CD4-positive, alpha-beta T cell treated with Interleukin-10 for 1 hour (primary cell): ENCODE results near the gene GPR61.

Source experiments
- DNase-seq: peaks from one replicate; pipeline ENCODE4 v3.0.0-alpha.2; 2020

Gene GPR61

GRCh38 chr1:109509176-109510134 lies 30.2 kb upstream of the GPR61 start, which contains the start of gene AMIGO1:
TSS of gene AMIGO1 (minus strand) at chr1:109509727. CDS start at chr1:109508912, 815 bp downstream.
- DNase-seq, result peak; percentile 68

- DNase-seq, result no peak
These were observed 26.5 kb upstream of the GPR61 start for GRCh38 chr1:109513110-109513710.

GRCh38 chr1:109514846-109515245 lies 24.8 kb upstream of the GPR61 start:
- no peak for DNase-seq

GRCh38 chr1:109516872-109517271 lies 22.8 kb upstream of the GPR61 start:
- DNase-seq, result no peak

- no peak for DNase-seq
These were observed 22.3 kb upstream of the GPR61 start for GRCh38 chr1:109517337-109517736.

GRCh38 chr1:109521002-109521951 lies 18.4 kb upstream of the GPR61 start:
- no peak for DNase-seq

- no peak for DNase-seq
These were observed 17.6 kb upstream of the GPR61 start for GRCh38 chr1:109522026-109522425.

- DNase-seq, result no peak
These were observed 16.0 kb upstream of the GPR61 start for GRCh38 chr1:109523706-109524105.

- no peak for DNase-seq
These were observed 12.4 kb upstream of the GPR61 start for GRCh38 chr1:109527098-109527811.

GRCh38 chr1:109527846-109528695 lies 11.6 kb upstream of the GPR61 start:
- no peak for DNase-seq

- no peak for DNase-seq
These were observed 11.0 kb upstream of the GPR61 start for GRCh38 chr1:109528712-109529111.

- DNase-seq, result no peak
These were observed 9.7 kb upstream of the GPR61 start for GRCh38 chr1:109529881-109530456.

- no peak for DNase-seq
These were observed 9.1 kb upstream of the GPR61 start for GRCh38 chr1:109530457-109531087.

- DNase-seq, result no peak
These were observed 8.3 kb upstream of the GPR61 start for GRCh38 chr1:109531380-109531779.

- DNase-seq, result no peak
These were observed 7.8 kb upstream of the GPR61 start for GRCh38 chr1:109531826-109532364.

GRCh38 chr1:109532365-109533136 lies 7.1 kb upstream of the GPR61 start:
- peak; percentile 91 for DNase-seq

GRCh38 chr1:109534307-109534858 lies 5.3 kb upstream of the GPR61 start:
- DNase-seq, result no peak

GRCh38 chr1:109535481-109535880 lies 4.2 kb upstream of the GPR61 start:
- DNase-seq, result no peak

GRCh38 chr1:109535971-109536491 lies 3.6 kb upstream of the GPR61 start:
- DNase-seq, result no peak
